Measurements from ENCODE around the gene UBE2D2. TPM values are rescaled to one million over a fixed set of nuclear protein-coding genes. Genes with fewer than 3 reads are reported as not detected.
"Not testable (repeated sequence)": the region's sequence is repeated elsewhere in the genome, so short reads cannot be mapped to it uniquely, and the experiment has no call there.

Gene UBE2D2
- 106 TPM for polyA plus RNA-seq (2013, experiment 1 of 2)
- polyA plus RNA-seq (2013, experiment 2 of 2) = 101 TPM

GRCh38 chr5:139560752-139561654 lies at the start of gene UBE2D2:
UBE2D2 (plus strand) TSS chr5:139561339; CDS start chr5:139561792, 453 bp downstream.
- H2AFZ ChIP-seq (ENCODE audit: low read length) = peak within 1 kb of the TSS; percentile 86
- peak within 1 kb of the TSS; percentile 93 for H2AK5ac ChIP-seq (ENCODE audit: low read depth, low read length)
- H3K4me1 ChIP-seq (ENCODE audit: control insufficient read depth in 2 of 2, insufficient read depth in 1 of 2, low read depth in 1 of 2, low read length in 2 of 2) = peaks cover 5 to 8% of the 10 kb centered on the region in 2 donors
- no peaks in the 10 kb centered on the region for H3K27me3 ChIP-seq (ENCODE audit: control insufficient read depth in 3 of 3, insufficient read depth in 3 of 3, low read depth in 1 of 3, low read length in 3 of 3)
- peak within 1 kb of the TSS; percentile 82 for H3K14ac ChIP-seq (ENCODE audit: low read length)
- H3K23ac ChIP-seq (ENCODE audit: low read depth, low read length, poor library complexity) = peak within 1 kb of the TSS; percentile 98
- H3K4me2 ChIP-seq (ENCODE audit: insufficient read depth, low read length, poor library complexity, severe bottlenecking) = peak within 1 kb of the TSS; percentile 63
- H3K79me1 ChIP-seq (ENCODE audit: low read depth, low read length) = peaks cover 5% of the 10 kb centered on the region
- peak within 1 kb of the TSS; percentile 96 for H3K27ac ChIP-seq (replicated peaks; ENCODE audit: low read length)
- H3K4ac ChIP-seq (ENCODE audit: low read length) = peak within 1 kb of the TSS; percentile 98
- H2BK15ac ChIP-seq (ENCODE audit: low read length) = peak within 1 kb of the TSS; percentile 59
- peak within 1 kb of the TSS; percentile 75 to 100 for H3K4me3 ChIP-seq (ENCODE audit: low read length in 2 of 2)
- peak within 1 kb of the TSS; percentile 27 for H4K91ac ChIP-seq (ENCODE audit: low read depth, low read length, poor library complexity)
- peaks cover 2 to 36% of the 10 kb centered on the region in 2 donors for H3K36me3 ChIP-seq (replicated peaks in 1 of 2; ENCODE audit: control insufficient read depth in 2 of 2, insufficient read depth in 2 of 2, low read length in 2 of 2)
- H3K9ac ChIP-seq (ENCODE audit: low read depth, low read length, poor library complexity) = peak within 1 kb of the TSS; percentile 96
- peak within 1 kb of the TSS; percentile 97 for H3K18ac ChIP-seq (ENCODE audit: low read length)
- peak within 1 kb of the TSS; percentile 90 for H2BK12ac ChIP-seq (ENCODE audit: low read length)
- DNase-seq (ENCODE audit: low spot score) = peak; percentile 96
- no peak within 1 kb of the TSS for H4K8ac ChIP-seq (ENCODE audit: low read depth, low read length)
- H2BK5ac ChIP-seq (ENCODE audit: low read length) = peak within 1 kb of the TSS; percentile 97
- WGBS, 2 donors (ENCODE audit: extremely low coverage in 2 of 2, insufficient read length in 2 of 2, insufficient replicate concordance in 1 of 2) = no CpG with 5 or more reads among the region's 89 CpGs
- no peaks in the 10 kb centered on the region for H3K9me3 ChIP-seq (replicated peaks in 1 of 2; ENCODE audit: control insufficient read depth in 2 of 2, insufficient read depth in 1 of 2, low read depth in 1 of 2, low read length in 2 of 2)
- H2BK120ac ChIP-seq (ENCODE audit: low read depth, low read length) = no peak within 1 kb of the TSS

GRCh38 chr5:139512786-139513390 lies 48.3 kb upstream of the UBE2D2 start:
- H3K4me2 ChIP-seq (ENCODE audit: insufficient read depth, low read length, poor library complexity, severe bottlenecking) = no peak overlapping the region
- H2BK15ac ChIP-seq (ENCODE audit: low read length) = no peak overlapping the region
- no peak overlapping the region for H3K27ac ChIP-seq (replicated peaks; ENCODE audit: low read length)
- no peak overlapping the region for H4K8ac ChIP-seq (ENCODE audit: low read depth, low read length)
- H3K4me3 ChIP-seq (ENCODE audit: low read length in 2 of 2) = no peak overlapping the region
- H2AK5ac ChIP-seq (ENCODE audit: low read depth, low read length) = no peak overlapping the region
- H2BK12ac ChIP-seq (ENCODE audit: low read length) = no peak overlapping the region
- H3K36me3 ChIP-seq (replicated peaks in 1 of 2; ENCODE audit: control insufficient read depth in 2 of 2, insufficient read depth in 2 of 2, low read length in 2 of 2) = no peaks in the 10 kb centered on the region
- DNase-seq (ENCODE audit: low spot score) = no peak
- H3K14ac ChIP-seq (ENCODE audit: low read length) = no peak overlapping the region
- H3K79me1 ChIP-seq (ENCODE audit: low read depth, low read length) = no peaks in the 10 kb centered on the region
- no peak overlapping the region for H3K23ac ChIP-seq (ENCODE audit: low read depth, low read length, poor library complexity)
- no peak overlapping the region for H2AFZ ChIP-seq (ENCODE audit: low read length)
- no peak overlapping the region for H3K4ac ChIP-seq (ENCODE audit: low read length)
- H3K9ac ChIP-seq (ENCODE audit: low read depth, low read length, poor library complexity) = no peak overlapping the region
- no peak overlapping the region for H4K91ac ChIP-seq (ENCODE audit: low read depth, low read length, poor library complexity)
- no CpG with 5 or more reads among the region's 6 CpGs for WGBS, 2 donors (ENCODE audit: extremely low coverage in 2 of 2, insufficient read length in 2 of 2, insufficient replicate concordance in 1 of 2)
- H2BK5ac ChIP-seq (ENCODE audit: low read length) = no peak overlapping the region
- no peak overlapping the region for H2BK120ac ChIP-seq (ENCODE audit: low read depth, low read length)
- H3K4me1 ChIP-seq (ENCODE audit: control insufficient read depth in 2 of 2, insufficient read depth in 1 of 2, low read depth in 1 of 2, low read length in 2 of 2) = peaks cover 3% of the 10 kb centered on the region in 2 donors
- no peak overlapping the region for H3K18ac ChIP-seq (ENCODE audit: low read length)
- H3K9me3 ChIP-seq (replicated peaks in 1 of 2; ENCODE audit: control insufficient read depth in 2 of 2, insufficient read depth in 1 of 2, low read depth in 1 of 2, low read length in 2 of 2) = no peaks in the 10 kb centered on the region
- H3K27me3 ChIP-seq (ENCODE audit: control insufficient read depth in 3 of 3, insufficient read depth in 3 of 3, low read depth in 1 of 3, low read length in 3 of 3) = peaks cover 0 to 2% (median 0%) of the 10 kb centered on the region in 3 experiments

- H3K27me3 ChIP-seq (ENCODE audit: control insufficient read depth in 3 of 3, insufficient read depth in 3 of 3, low read depth in 1 of 3, low read length in 3 of 3); H3K4me1 ChIP-seq (ENCODE audit: control insufficient read depth in 2 of 2, insufficient read depth in 1 of 2, low read depth in 1 of 2, low read length in 2 of 2); H3K27ac ChIP-seq (replicated peaks; ENCODE audit: low read length); H2BK120ac ChIP-seq (ENCODE audit: low read depth, low read length); H3K23ac ChIP-seq (ENCODE audit: low read depth, low read length, poor library complexity); H2BK5ac ChIP-seq (ENCODE audit: low read length); H3K9me3 ChIP-seq (replicated peaks in 1 of 2; ENCODE audit: control insufficient read depth in 2 of 2, insufficient read depth in 1 of 2, low read depth in 1 of 2, low read length in 2 of 2); H4K91ac ChIP-seq (ENCODE audit: low read depth, low read length, poor library complexity); H2AK5ac ChIP-seq (ENCODE audit: low read depth, low read length); H4K8ac ChIP-seq (ENCODE audit: low read depth, low read length); H3K9ac ChIP-seq (ENCODE audit: low read depth, low read length, poor library complexity); H3K4ac ChIP-seq (ENCODE audit: low read length); H3K4me3 ChIP-seq (ENCODE audit: low read length in 2 of 2); H2BK12ac ChIP-seq (ENCODE audit: low read length); H3K36me3 ChIP-seq (replicated peaks in 1 of 2; ENCODE audit: control insufficient read depth in 2 of 2, insufficient read depth in 2 of 2, low read length in 2 of 2); H3K79me1 ChIP-seq (ENCODE audit: low read depth, low read length); H3K18ac ChIP-seq (ENCODE audit: low read length); H2BK15ac ChIP-seq (ENCODE audit: low read length); H3K14ac ChIP-seq (ENCODE audit: low read length); H3K4me2 ChIP-seq (ENCODE audit: insufficient read depth, low read length, poor library complexity, severe bottlenecking): not testable (repeated sequence)
- DNase-seq (ENCODE audit: low spot score) = peak; percentile 60
- no CpG with 5 or more reads among the region's 5 CpGs for WGBS, 2 donors (ENCODE audit: extremely low coverage in 2 of 2, insufficient read length in 2 of 2, insufficient replicate concordance in 1 of 2)
- H2AFZ ChIP-seq (ENCODE audit: low read length) = peak overlapping the region; percentile 53
These were observed 47.7 kb upstream of the UBE2D2 start for GRCh38 chr5:139513434-139513833.

Measured in neuronal stem cell (in vitro differentiated cells).